ENCODE data around the gene COX8A.

DNA sequence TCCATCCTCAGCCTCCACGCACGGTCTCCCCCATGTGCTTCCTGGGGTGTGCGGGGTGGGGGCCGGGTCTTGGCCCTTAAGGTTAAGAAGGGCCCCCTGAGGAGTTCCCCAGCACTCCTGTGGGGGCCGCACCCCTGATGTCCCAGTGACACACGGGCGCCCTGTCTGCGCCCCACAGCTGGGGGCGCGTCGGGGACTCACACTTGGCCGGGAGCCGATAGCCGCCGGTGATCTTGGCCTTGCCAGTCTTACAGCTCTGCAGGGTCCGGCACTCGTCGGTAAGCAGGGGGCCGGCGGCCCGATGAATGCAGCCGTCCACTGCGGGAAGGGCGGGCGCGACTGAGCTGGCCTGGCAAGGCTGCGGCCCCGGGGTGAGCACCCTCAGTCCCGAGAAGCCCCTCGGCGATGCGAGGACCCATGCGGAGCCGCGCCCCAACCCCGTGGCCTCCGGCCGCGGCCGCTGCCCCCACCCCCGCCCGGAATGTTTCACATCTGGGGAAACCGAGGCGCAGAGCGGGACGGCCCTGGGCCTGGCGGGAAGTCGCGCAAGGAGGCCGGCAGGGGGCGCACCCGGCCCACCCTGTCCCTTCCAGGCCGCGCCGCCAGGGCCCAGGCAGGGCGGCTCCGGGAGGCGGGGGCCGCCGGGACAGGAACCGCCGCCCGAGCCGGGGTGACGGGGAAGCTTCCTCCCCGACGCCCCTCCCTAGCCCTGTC is 25.8 kb downstream of the COX8A start:
- TF ChIP-seq, protein P1, sequence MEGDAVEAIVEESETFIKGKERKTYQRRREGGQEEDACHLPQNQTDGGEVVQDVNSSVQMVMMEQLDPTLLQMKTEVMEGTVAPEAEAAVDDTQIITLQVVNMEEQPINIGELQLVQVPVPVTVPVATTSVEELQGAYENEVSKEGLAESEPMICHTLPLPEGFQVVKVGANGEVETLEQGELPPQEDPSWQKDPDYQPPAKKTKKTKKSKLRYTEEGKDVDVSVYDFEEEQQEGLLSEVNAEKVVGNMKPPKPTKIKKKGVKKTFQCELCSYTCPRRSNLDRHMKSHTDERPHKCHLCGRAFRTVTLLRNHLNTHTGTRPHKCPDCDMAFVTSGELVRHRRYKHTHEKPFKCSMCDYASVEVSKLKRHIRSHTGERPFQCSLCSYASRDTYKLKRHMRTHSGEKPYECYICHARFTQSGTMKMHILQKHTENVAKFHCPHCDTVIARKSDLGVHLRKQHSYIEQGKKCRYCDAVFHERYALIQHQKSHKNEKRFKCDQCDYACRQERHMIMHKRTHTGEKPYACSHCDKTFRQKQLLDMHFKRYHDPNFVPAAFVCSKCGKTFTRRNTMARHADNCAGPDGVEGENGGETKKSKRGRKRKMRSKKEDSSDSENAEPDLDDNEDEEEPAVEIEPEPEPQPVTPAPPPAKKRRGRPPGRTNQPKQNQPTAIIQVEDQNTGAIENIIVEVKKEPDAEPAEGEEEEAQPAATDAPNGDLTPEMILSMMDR (IDR thresholded peaks at IDR 0.05 in 8 of 11, conservative IDR thresholded peaks at IDR 0.05 in 3 of 11), result peak; percentile 54 to 95 (median 83)
- no peak for TF ChIP-seq POLR2A (IDR thresholded peaks at IDR 0.05)
- TF ChIP-seq POLR2AphosphoS5 (IDR thresholded peaks at IDR 0.05), result peak in 2 of 3 donors; percentile 55 to 60
